A673 (cell line): ENCODE results near the gene KRT71.

Experiments used
- CTCF ChIP-seq: fragments of 300-800, 200-600 bp; sonication (generic); conservative IDR thresholded peaks from 2 replicates; pipeline ENCODE4 v1.5.1; 2017; ENCODE audit warnings: low read depth, mild to moderate bottlenecking, antibody characterized with exemption, low read length, moderate library complexity, mixed read lengths
- EZH2 ChIP-seq: fragments of 200-600 bp; sonication (generic); IDR thresholded peaks from 2 replicates; pipeline ENCODE4 v1.6.1; 2017; ENCODE audit warnings: borderline replicate concordance, low read depth, mild to moderate bottlenecking, mixed read lengths, antibody characterized with exemption, low read length; ENCODE audit not compliant: poor library complexity, severe bottlenecking

GRCh38 chr12:52532636-52533035, 20.3 kb downstream of the KRT71 start:
- no peak for TF ChIP-seq CTCF
- TF ChIP-seq EZH2, result no peak
